ENCODE data around the gene LY9.

DNA sequence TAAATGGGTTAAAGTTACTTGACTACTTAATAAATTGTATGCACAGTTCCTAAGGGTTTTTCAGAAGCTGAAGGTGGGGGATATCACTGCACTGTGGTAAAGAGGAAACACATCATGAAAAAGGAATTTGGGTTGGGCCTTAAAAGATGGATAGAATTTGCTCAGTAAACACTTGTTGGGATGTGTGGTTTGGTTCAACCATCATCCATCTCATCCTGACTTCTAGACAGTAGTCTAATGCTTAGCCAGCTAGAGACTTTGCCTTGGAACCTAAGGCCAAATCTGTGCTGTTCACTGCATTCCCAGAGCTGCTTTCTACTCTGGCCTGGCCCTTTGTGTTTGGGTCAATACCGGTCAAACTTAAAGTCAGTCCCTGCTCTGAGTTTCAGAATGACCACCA lies 30.6 kb downstream of the LY9 start:
- TF ChIP-seq RARB (CRISPR knock-in tag; IDR thresholded peaks at IDR 0.05) (no peak), POLR2A (IDR thresholded peaks at IDR 0.05; ENCODE audit: low read length) (no peak)
